Neural progenitor cell (in vitro differentiated cells): ENCODE measurements around the gene KRTAP12-4. TPM values are rescaled to one million over a fixed set of nuclear protein-coding genes. Genes with fewer than 3 reads are reported as not detected.
"Not testable (repeated sequence)": the region's sequence is repeated elsewhere in the genome, so short reads cannot be mapped to it uniquely, and the experiment has no call there.

ENCODE experiments used
- DNase-seq: peaks from one replicate; pipeline ENCODE4 v3.0.0-alpha.2; 2016; ENCODE audit warnings: low spot score
- H2AFZ ChIP-seq: fragments of 200-600 bp; sonication (generic); replicated peaks from 2 replicates; pipeline ENCODE4 v1.6.1; 2016; ENCODE audit warnings: antibody characterized with exemption
- H3F3A ChIP-seq: fragments of 200-600 bp; sonication (generic); 2 replicates; pipeline ENCODE4 v1.6.1; 2016; ENCODE audit warnings: antibody characterized with exemption, low read depth
- H3K27ac ChIP-seq: fragments of 200-600 bp; sonication (generic); 2 replicates; pipeline ENCODE4 v1.5.1; 2016; ENCODE audit warnings: mild to moderate bottlenecking
- H3K27me3 ChIP-seq: fragments of 200-600 bp; sonication (generic); 2 replicates; pipeline ENCODE4 v1.6.1; 2016; ENCODE audit warnings: mild to moderate bottlenecking, moderate library complexity
- H3K36me3 ChIP-seq: fragments of 200-600 bp; sonication (generic); 2 replicates; pipeline ENCODE4 v1.5.1; 2016
- H3K4me1 ChIP-seq: fragments of 200-600 bp; sonication (generic); 2 replicates; pipeline ENCODE4 v1.6.1; 2016; ENCODE audit warnings: mixed run types
- H3K4me2 ChIP-seq: fragments of 200-600 bp; sonication (generic); 2 replicates; pipeline ENCODE4 v1.6.1; 2016
- H3K4me3 ChIP-seq: fragments of 200-600 bp; sonication (generic); 2 replicates; pipeline ENCODE4 v1.5.1; 2016
- H3K79me2 ChIP-seq: fragments of 200-600 bp; sonication (generic); 2 replicates; pipeline ENCODE4 v1.6.1; 2016; ENCODE audit warnings: low read depth
- H3K9ac ChIP-seq: fragments of 200-600 bp; sonication (generic); 2 replicates; pipeline ENCODE4 v1.6.1; 2016
- H3K9me3 ChIP-seq: fragments of 200-600 bp; sonication (generic); 2 replicates; pipeline ENCODE4 v1.5.1; 2016; ENCODE audit warnings: low read depth
- H4K20me1 ChIP-seq: fragments of 200-600 bp; sonication (generic); 2 replicates; pipeline ENCODE4 v1.6.1; 2016; ENCODE audit warnings: low read depth
- H3K27ac Mint-ChIP-seq: 3 replicates; pipeline ENCODE4 v1.8.0; 2021; ENCODE audit warnings: mixed read lengths
- H3K27me3 Mint-ChIP-seq: 2 replicates; pipeline ENCODE4 v1.8.0; 2022; ENCODE audit warnings: low read depth, mild to moderate bottlenecking, inconsistent platforms, moderate library complexity, mixed read lengths; ENCODE audit not compliant: insufficient read depth
- H3K36me3 Mint-ChIP-seq: 3 replicates; pipeline ENCODE4 v1.8.0; 2021; ENCODE audit warnings: mixed read lengths
- H3K4me1 Mint-ChIP-seq: 3 replicates; pipeline ENCODE4 v1.8.0; 2021; ENCODE audit warnings: mixed read lengths
- H3K4me3 Mint-ChIP-seq: 3 replicates; pipeline ENCODE4 v1.8.0; 2021; ENCODE audit warnings: mild to moderate bottlenecking, moderate library complexity, mixed read lengths
- H3K9me3 Mint-ChIP-seq: 3 replicates; pipeline ENCODE4 v1.8.0; 2020; ENCODE audit warnings: mixed read lengths
- EZH2 ChIP-seq: fragments of 200-600 bp; sonication (generic); IDR thresholded peaks from 2 replicates; pipeline ENCODE4 v1.6.1; 2017; ENCODE audit warnings: antibody characterized with exemption, mild to moderate bottlenecking, moderate library complexity
- EZH2phosphoT487 ChIP-seq: fragments of 200-600 bp; sonication (generic); IDR thresholded peaks from 2 replicates; pipeline ENCODE4 v1.6.1; 2017; ENCODE audit warnings: antibody characterized with exemption
- total RNA-seq: library from RNA; depleted of rRNA; stranded (reverse); fragments of >200 nt; gene quantifications from 2 replicates; pipeline ENCODE4 v1.2.3, GENCODE V29; 2015; ENCODE audit warnings: low replicate concordance
- TF ChIP-seq, protein P1 (sequence below): fragments of 200-600 bp; sonication (generic); IDR thresholded peaks from 2 replicates; pipeline ENCODE4 v1.5.1; 2017; ENCODE audit warnings: antibody characterized with exemption, mild to moderate bottlenecking

The KRTAP12-4 gene
- total RNA-seq, 1 donor from 2014 or later, result not detected

DNA sequence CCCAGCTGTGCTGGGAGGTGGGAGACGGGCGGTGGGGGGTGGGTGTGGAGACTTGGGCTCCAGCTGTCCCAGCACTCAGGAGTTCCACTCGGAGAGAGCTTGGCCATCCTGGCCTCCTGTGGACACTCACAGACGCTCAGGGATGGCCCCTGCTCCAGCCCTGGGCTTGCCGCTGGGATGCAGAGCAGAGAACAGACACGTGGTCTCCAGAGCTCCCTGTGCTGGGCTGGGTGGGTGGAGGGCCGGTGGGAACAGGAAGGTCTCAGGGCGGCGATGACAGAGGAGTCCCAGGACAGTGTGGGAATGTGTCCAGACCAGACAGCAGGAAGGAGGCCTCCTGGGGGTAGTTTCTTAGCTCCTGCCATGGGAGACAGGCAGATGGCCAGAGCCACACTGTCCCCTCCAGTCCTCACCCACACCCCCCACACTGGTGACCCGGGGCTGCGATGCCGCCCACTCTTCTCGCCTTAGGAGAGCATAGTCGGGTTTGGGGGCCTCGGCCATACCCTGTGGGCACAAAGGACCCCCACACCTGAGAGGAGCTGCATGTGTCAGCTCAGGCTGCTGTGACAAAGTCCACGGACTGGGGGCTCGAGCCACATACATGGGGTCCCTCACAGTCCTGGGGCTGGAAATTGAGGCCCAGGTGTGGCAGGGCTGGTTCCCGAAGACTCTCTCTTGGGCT is 25.6 kb downstream of the KRTAP12-4 start:
- no peaks in the 10 kb centered on the region for H3K4me1 ChIP-seq
- no peak overlapping the region for H3K4me3 ChIP-seq
- no peak for DNase-seq
- H3K36me3 ChIP-seq, result no peaks in the 10 kb centered on the region
- H3K9ac ChIP-seq, result no peak overlapping the region
- TF ChIP-seq, protein P1, sequence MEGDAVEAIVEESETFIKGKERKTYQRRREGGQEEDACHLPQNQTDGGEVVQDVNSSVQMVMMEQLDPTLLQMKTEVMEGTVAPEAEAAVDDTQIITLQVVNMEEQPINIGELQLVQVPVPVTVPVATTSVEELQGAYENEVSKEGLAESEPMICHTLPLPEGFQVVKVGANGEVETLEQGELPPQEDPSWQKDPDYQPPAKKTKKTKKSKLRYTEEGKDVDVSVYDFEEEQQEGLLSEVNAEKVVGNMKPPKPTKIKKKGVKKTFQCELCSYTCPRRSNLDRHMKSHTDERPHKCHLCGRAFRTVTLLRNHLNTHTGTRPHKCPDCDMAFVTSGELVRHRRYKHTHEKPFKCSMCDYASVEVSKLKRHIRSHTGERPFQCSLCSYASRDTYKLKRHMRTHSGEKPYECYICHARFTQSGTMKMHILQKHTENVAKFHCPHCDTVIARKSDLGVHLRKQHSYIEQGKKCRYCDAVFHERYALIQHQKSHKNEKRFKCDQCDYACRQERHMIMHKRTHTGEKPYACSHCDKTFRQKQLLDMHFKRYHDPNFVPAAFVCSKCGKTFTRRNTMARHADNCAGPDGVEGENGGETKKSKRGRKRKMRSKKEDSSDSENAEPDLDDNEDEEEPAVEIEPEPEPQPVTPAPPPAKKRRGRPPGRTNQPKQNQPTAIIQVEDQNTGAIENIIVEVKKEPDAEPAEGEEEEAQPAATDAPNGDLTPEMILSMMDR, result no peak
- TF ChIP-seq EZH2phosphoT487 (no peak), EZH2 (no peak)
- peaks cover 13% of the 10 kb centered on the region for H3K9me3 ChIP-seq
- H3K27ac ChIP-seq, result no peak overlapping the region
- H4K20me1 ChIP-seq, result no peaks in the 10 kb centered on the region
- H3F3A ChIP-seq, result peaks cover 2% of the 10 kb centered on the region
- no peak overlapping the region for H3K27ac Mint-ChIP-seq
- H3K27me3 ChIP-seq, result no peaks in the 10 kb centered on the region
- no peaks in the 10 kb centered on the region for H3K36me3 Mint-ChIP-seq
- H2AFZ ChIP-seq, result no peak overlapping the region
- peaks cover 41% of the 10 kb centered on the region for H3K9me3 Mint-ChIP-seq
- H3K79me2 ChIP-seq, result no peaks in the 10 kb centered on the region
- H3K4me3 Mint-ChIP-seq, result no peak overlapping the region
- H3K27me3 Mint-ChIP-seq, result peaks cover 2% of the 10 kb centered on the region
- H3K4me2 ChIP-seq, result no peak overlapping the region
- no peaks in the 10 kb centered on the region for H3K4me1 Mint-ChIP-seq

GRCh38 chr21:44627831-44628233 is 26.6 kb downstream of the KRTAP12-4 start:
- H3K9ac ChIP-seq, DNase-seq, H3K79me2 ChIP-seq, H3K4me3 ChIP-seq, H3F3A ChIP-seq, H4K20me1 ChIP-seq, H3K4me1 ChIP-seq, H3K4me1 Mint-ChIP-seq, H3K36me3 Mint-ChIP-seq, H3K27me3 Mint-ChIP-seq, H3K27ac Mint-ChIP-seq, H3K36me3 ChIP-seq, H2AFZ ChIP-seq, H3K27me3 ChIP-seq, H3K27ac ChIP-seq, H3K4me3 Mint-ChIP-seq, H3K4me2 ChIP-seq: not testable (repeated sequence)
- H3K9me3 ChIP-seq, result peaks cover 22% of the 10 kb centered on the region
- H3K9me3 Mint-ChIP-seq, result peaks cover 44% of the 10 kb centered on the region

GRCh38 chr21:44627181-44627822 is 27.2 kb downstream of the KRTAP12-4 start:
- H3K9me3 Mint-ChIP-seq, result peaks cover 47% of the 10 kb centered on the region
- not testable (repeated sequence) for H3K36me3 ChIP-seq, H3K4me1 Mint-ChIP-seq, H3K36me3 Mint-ChIP-seq, H3K27me3 ChIP-seq, H3K27ac ChIP-seq, H3K4me3 Mint-ChIP-seq, H4K20me1 ChIP-seq, H2AFZ ChIP-seq, DNase-seq, H3K4me2 ChIP-seq, H3F3A ChIP-seq, H3K79me2 ChIP-seq, H3K9ac ChIP-seq, H3K27ac Mint-ChIP-seq, H3K4me1 ChIP-seq, H3K27me3 Mint-ChIP-seq, H3K4me3 ChIP-seq
- H3K9me3 ChIP-seq, result peaks cover 17% of the 10 kb centered on the region

GRCh38 chr21:44626673-44627143 is 27.8 kb downstream of the KRTAP12-4 start, which contains the start of gene KRTAP10-9:
Gene KRTAP10-9, plus strand, starts transcription at chr21:44627093. Its CDS starts 79 bp downstream, at chr21:44627172.
- no peak for TF ChIP-seq EZH2phosphoT487
- H3K27ac Mint-ChIP-seq, result no peak within 1 kb of the TSS
- Histone ChIP-seq H2AFZ (no peak within 1 kb of the TSS), H3K27me3 (no peaks in the 10 kb centered on the region), H3K79me2 (no peaks in the 10 kb centered on the region), H3K4me3 (no peak within 1 kb of the TSS), H3K9ac (no peak within 1 kb of the TSS), H3K27ac (no peak within 1 kb of the TSS), H4K20me1 (no peaks in the 10 kb centered on the region), H3F3A (no peaks in the 10 kb centered on the region), H3K9me3 (peaks cover 13% of the 10 kb centered on the region), H3K4me2 (no peak within 1 kb of the TSS), H3K36me3 (no peaks in the 10 kb centered on the region), H3K4me1 (no peaks in the 10 kb centered on the region)
- H3K36me3 Mint-ChIP-seq, result no peaks in the 10 kb centered on the region
- H3K9me3 Mint-ChIP-seq, result peaks cover 45% of the 10 kb centered on the region
- no peak for DNase-seq
- H3K27me3 Mint-ChIP-seq, result peaks cover 2% of the 10 kb centered on the region
- no peak within 1 kb of the TSS for H3K4me3 Mint-ChIP-seq
- H3K4me1 Mint-ChIP-seq, result no peaks in the 10 kb centered on the region
